Pancreas (tissue), 10 donors: Measurements from ENCODE around the gene RNF186. TPM values are rescaled to one million over a fixed set of nuclear protein-coding genes. Genes with fewer than 3 reads are reported as not detected.

Experiments
- ATAC-seq, 4 donors: fragments of 200-7000 bp; cut with Tn5 transposase; one replicate each; pipeline versions ENCODE4 v1.8.0 to v1.9.1; 2020; ENCODE audit warnings: mild to moderate bottlenecking in 4 of 4, moderate library complexity in 4 of 4
- DNase-seq, 6 donors: peaks; one replicate each; pipeline ENCODE4 v3.0.0-alpha.2; 2020
- FAIRE-seq: peaks from 2 replicates; lab custom pipeline; 2012; peaks lifted over from hg19 to GRCh38; lab: Jason Lieb, UNC
- H3K27ac ChIP-seq, 4 donors: fragments of 200-600 bp; sonication (generic); 1 replicate in 3 of 4; 2 replicates in 1 of 4; pipeline versions ENCODE4 v1.5.0 to v1.8.0; 2020
- H3K27me3 ChIP-seq, 4 donors: fragments of 200-600 bp; one replicate each; pipeline ENCODE4 v1.8.0; 2021
- H3K36me3 ChIP-seq, 3 donors: fragments of 200-600 bp; sonication (generic) in 1 of 3; one replicate each; pipeline versions ENCODE4 v1.5.0 to v1.8.0; 2020 to 2021
- H3K4me1 ChIP-seq, 3 donors: fragments of 200-600 bp; one replicate each; pipeline ENCODE4 v1.8.0; 2021
- H3K4me3 ChIP-seq, 4 donors: fragments of 200-600 bp; sonication (generic) in 2 of 4; one replicate each; pipeline versions ENCODE4 v1.5.0 to v1.8.0; 2020 to 2021
- H3K9me3 ChIP-seq, 4 donors: fragments of 200-600 bp; one replicate each; pipeline ENCODE4 v1.8.0; 2021
- CTCF ChIP-seq, 4 donors: fragments of 200-600 bp; sonication (generic) in 3 of 4; IDR thresholded peaks; one replicate each; pipeline versions ENCODE4 v1.5.0 to v1.8.0; 2021; ENCODE audit warnings: antibody characterized with exemption in 4 of 4
- WGBS, 2 donors: extraction: QIAGEN DNeasy Blood & Tissue Kit; methylation state at CpG; one replicate each; pipeline ENCODE4 v1.1.7; 2013; 5-methylcytosine and 5-hydroxymethylcytosine counted together
- intact Hi-C, 3 donors: fragments of 100-400 bp; cut with DNase I; formaldehyde crosslinking; loops; one replicate each; pipeline versions ENCODE4 v1.11.1 to v1.14.2; 2022
- polyA plus RNA-seq, 2 donors: library from polyadenylated mRNA; stranded (reverse); fragments of 200-250 nt; gene quantifications; one replicate each; pipeline ENCODE4 v1.2.3, GENCODE V29; 2013
- total RNA-seq, 6 donors: library from RNA; stranded (reverse); fragmentation: NEBNext Ultra II Directional in 4 of 6; extraction: Animal tissue kit (Norgen Biotek cat#: 25700) in 4 of 6; gene quantifications; one replicate each; pipeline versions ENCODE4 v1.2.1 to v1.2.4, GENCODE V29; 2021 to 2023
- donor health status: healthy with polysubstance abuse.
- donor health status: DM: no; HTN: no; CAD: no; lungs with moderate emphysema.
- donor health status: DM: no; HTN: no; CAD: no.
- donor health status: control.
- donor health status: control.
- donor health status: Bipolar disorder and iron deficiency.
- donor health status: DM: yes; HTN: yes; CAD: no.
- donor health status: DM: no; HTN: no; CAD: no.
- donor health status: DM: no; HTN: no; CAD: no.
- donor health status: DM: yes; HTN: yes; CAD: no.

Gene RNF186
- total and polyA plus RNA-seq, 8 donors = 13.2 to 29.6 (median 24.0) TPM

GRCh38 chr1:19844731-19845495 is 29.8 kb upstream of the RNF186 start:
- Histone ChIP-seq H3K27ac (no peak overlapping the region), H3K36me3 (no peaks in the 10 kb centered on the region), H3K27me3 (no peaks in the 10 kb centered on the region), H3K4me1 (no peaks in the 10 kb centered on the region), H3K9me3 (no peaks in the 10 kb centered on the region), H3K4me3 (no peak overlapping the region)
- no peak for TF ChIP-seq CTCF (IDR thresholded peaks at IDR 0.05)
- 40% methylated on average over 11 of the region's 11 CpGs for WGBS, 2 donors
- intact Hi-C loops = no loop called here
- no peak for DNase-seq
- FAIRE-seq = no peak
- ATAC-seq = no peak

GRCh38 chr1:19840228-19840627 is 25.1 kb upstream of the RNF186 start:
- Histone ChIP-seq H3K9me3 (no peaks in the 10 kb centered on the region), H3K27ac (no peak overlapping the region), H3K36me3 (no peaks in the 10 kb centered on the region), H3K4me3 (no peak overlapping the region), H3K4me1 (no peaks in the 10 kb centered on the region), H3K27me3 (no peaks in the 10 kb centered on the region)
- TF ChIP-seq CTCF (IDR thresholded peaks at IDR 0.05) = no peak
- intact Hi-C loops = no loop called here
- no peak for ATAC-seq
- FAIRE-seq = no peak
- DNase-seq = no peak

GRCh38 chr1:19837866-19838265 is 22.8 kb upstream of the RNF186 start:
- WGBS, 2 donors = 75 to 89% methylated on average over 2 of the region's 2 CpGs
- no peak overlapping the region for H3K4me3 ChIP-seq
- FAIRE-seq (no peak), DNase-seq (no peak), ATAC-seq (no peak)
- no peak overlapping the region for H3K27ac ChIP-seq
- H3K36me3 ChIP-seq = no peaks in the 10 kb centered on the region
- intact Hi-C loops = no loop called here
- H3K4me1 ChIP-seq = no peaks in the 10 kb centered on the region
- no peaks in the 10 kb centered on the region for H3K27me3 ChIP-seq
- no peaks in the 10 kb centered on the region for H3K9me3 ChIP-seq
- TF ChIP-seq CTCF (IDR thresholded peaks at IDR 0.05) = no peak

DNA sequence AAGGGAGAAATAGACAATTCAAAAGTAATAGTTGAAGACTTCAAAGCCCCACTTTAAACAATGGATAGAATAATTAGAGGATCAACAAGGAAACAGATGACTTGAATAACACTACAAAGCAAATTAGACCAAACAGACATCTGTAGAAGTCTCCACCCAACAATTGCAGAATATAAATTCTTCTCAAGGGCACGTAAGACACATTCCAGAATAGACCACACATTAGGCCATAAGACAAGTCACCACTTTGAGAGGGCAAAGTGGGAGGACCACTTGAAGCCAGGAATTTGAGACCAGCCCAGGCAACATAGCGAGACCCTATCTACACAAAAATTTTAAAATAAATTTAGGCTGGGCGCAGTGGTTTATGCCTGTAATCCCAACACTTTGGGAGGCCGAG is 20.5 kb upstream of the RNF186 start:
- FAIRE-seq = no peak
- Histone ChIP-seq H3K36me3 (no peaks in the 10 kb centered on the region), H3K27ac (no peak overlapping the region), H3K4me3 (no peak overlapping the region), H3K27me3 (no peaks in the 10 kb centered on the region), H3K4me1 (no peaks in the 10 kb centered on the region), H3K9me3 (no peaks in the 10 kb centered on the region)
- intact Hi-C loops = no loop called here
- DNase-seq = no peak
- no peak for TF ChIP-seq CTCF (IDR thresholded peaks at IDR 0.05)
- 92 to 97% methylated on average over 4 of the region's 4 CpGs for WGBS, 2 donors
- no peak for ATAC-seq

DNA sequence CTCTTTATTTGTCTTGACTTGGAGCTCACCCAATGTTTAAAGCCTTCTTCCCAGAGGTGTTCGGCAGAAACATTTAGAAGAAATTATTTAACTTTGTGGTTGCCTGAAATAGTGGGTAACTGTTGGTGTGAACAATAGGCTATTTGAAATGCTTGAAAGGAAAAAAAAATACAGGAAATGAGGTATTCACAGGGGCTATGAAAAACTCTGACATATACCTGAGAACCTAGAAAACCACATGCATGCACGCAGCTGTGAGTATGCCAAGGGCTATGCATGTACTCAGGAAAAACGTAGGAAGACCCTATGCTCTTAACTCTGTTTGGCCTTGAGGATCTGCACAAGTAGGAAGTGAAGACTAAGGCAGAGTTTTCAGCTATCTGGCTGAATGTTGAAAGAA is 16.4 kb upstream of the RNF186 start:
- H3K27me3 ChIP-seq = no peaks in the 10 kb centered on the region
- no peak for DNase-seq
- no peak overlapping the region for H3K27ac ChIP-seq
- 80 to 89% methylated on average over 3 of the region's 3 CpGs for WGBS, 2 donors
- FAIRE-seq = no peak
- H3K4me3 ChIP-seq = no peak overlapping the region
- H3K4me1 ChIP-seq = no peaks in the 10 kb centered on the region
- intact Hi-C loops = no loop called here
- no peak for ATAC-seq
- no peaks in the 10 kb centered on the region for H3K36me3 ChIP-seq
- TF ChIP-seq CTCF (IDR thresholded peaks at IDR 0.05) = no peak
- H3K9me3 ChIP-seq = no peaks in the 10 kb centered on the region
